Uterus (tissue), 2 donors: ENCODE data around the gene TRIM28.

Experiments
- CTCF ChIP-seq, 4 experiments: fragments of 200-600 bp in 2 of 4; fragments of 450-650 bp in 2 of 4; sonication (generic) in 2 of 4; IDR thresholded peaks; one replicate each; pipeline ENCODE4 v1.5.1; 2016 to 2019; ENCODE audit warnings: antibody characterized with exemption in 4 of 4, mild to moderate bottlenecking in 2 of 4, moderate library complexity in 1 of 4
- POLR2A ChIP-seq, 2 donors: fragments of 450-650 bp; IDR thresholded peaks; one replicate each; pipeline ENCODE4 v1.6.1; 2016; ENCODE audit warnings: antibody characterized with exemption in 2 of 2, mild to moderate bottlenecking in 1 of 2, moderate library complexity in 1 of 2

GRCh38 chr19:58518256-58519086, 25.4 kb upstream of the TRIM28 start:
- TF ChIP-seq CTCF (IDR thresholded peaks at IDR 0.05) (no peak), POLR2A (IDR thresholded peaks at IDR 0.05) (no peak)
